Progenitor cell of endocrine pancreas (in vitro differentiated cells): ENCODE results near the gene MYH15. TPM values are rescaled to one million over a fixed set of nuclear protein-coding genes. Genes with fewer than 3 reads are reported as not detected.

Source experiments
- DNase-seq: peaks from one replicate; pipeline ENCODE4 v3.0.0; 2021; ENCODE audit warnings: low spot score; ENCODE audit not compliant: unreplicated experiment
- H3K27ac Mint-ChIP-seq: 2 replicates; pipeline ENCODE4 v1.8.0; 2021; ENCODE audit warnings: mild to moderate bottlenecking, moderate library complexity, mixed read lengths
- H3K27me3 Mint-ChIP-seq: 2 replicates; pipeline ENCODE4 v1.8.0; 2021; ENCODE audit warnings: mixed read lengths
- H3K36me3 Mint-ChIP-seq: 2 replicates; pipeline ENCODE4 v1.8.0; 2022; ENCODE audit warnings: mixed read lengths; ENCODE audit not compliant: insufficient read depth
- H3K4me1 Mint-ChIP-seq: 2 replicates; pipeline ENCODE4 v1.8.0; 2021; ENCODE audit warnings: low read depth, mixed read lengths
- H3K4me3 Mint-ChIP-seq: 2 replicates; pipeline ENCODE4 v1.8.0; 2021; ENCODE audit warnings: low read depth, mild to moderate bottlenecking, moderate library complexity, mixed read lengths
- H3K9me3 Mint-ChIP-seq: 2 replicates; pipeline ENCODE4 v1.8.0; 2021; ENCODE audit warnings: low read depth, mixed read lengths
- CTCF ChIP-seq: fragments of 200-600 bp; sonication (generic); IDR thresholded peaks from one replicate; pipeline ENCODE4 v1.5.0; 2021; ENCODE audit warnings: antibody characterized with exemption, mild to moderate bottlenecking; ENCODE audit not compliant: unreplicated experiment
- total RNA-seq: library from RNA; stranded (reverse); gene quantifications from 2 replicates; pipeline ENCODE4 v1.2.1, GENCODE V29; 2021

MYH15 gene
- total RNA-seq, 1 donor from 2014 or later, result 0.96 TPM

- no peak for TF ChIP-seq CTCF
- no peaks in the 10 kb centered on the region for H3K4me1 Mint-ChIP-seq
- no peak overlapping the region for H3K4me3 Mint-ChIP-seq
- DNase-seq, result no peak
- peaks cover 4% of the 10 kb centered on the region for H3K36me3 Mint-ChIP-seq
- no peak overlapping the region for H3K27ac Mint-ChIP-seq
- H3K27me3 Mint-ChIP-seq, result no peaks in the 10 kb centered on the region
- H3K9me3 Mint-ChIP-seq, result peaks cover 4% of the 10 kb centered on the region
Measured at GRCh38 chr3:108428586-108428985, 81.8 kb downstream of the MYH15 start.

DNA sequence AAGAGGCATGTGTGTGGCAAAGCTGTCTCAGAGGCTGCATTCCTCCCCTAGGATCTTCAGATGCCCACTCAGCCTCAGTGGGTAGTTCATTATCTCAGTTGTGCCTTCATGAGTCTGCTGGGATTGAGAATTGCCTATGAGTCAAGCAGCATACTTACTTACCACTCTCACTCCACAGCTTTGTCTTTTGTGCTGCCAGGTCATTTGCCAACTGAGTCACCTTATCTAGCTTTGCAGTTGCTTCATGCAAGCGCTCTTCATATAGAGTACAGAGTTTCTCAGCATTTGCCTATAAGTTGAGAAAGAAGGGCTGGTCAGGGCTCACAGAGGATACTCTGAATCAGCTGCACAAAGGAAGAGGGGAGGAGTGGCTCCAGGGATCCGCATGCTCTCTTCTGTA is 89.5 kb downstream of the MYH15 start:
- H3K36me3 Mint-ChIP-seq, result no peaks in the 10 kb centered on the region
- no peaks in the 10 kb centered on the region for H3K9me3 Mint-ChIP-seq
- no peak for TF ChIP-seq CTCF
- H3K27ac Mint-ChIP-seq, result no peak overlapping the region
- H3K4me1 Mint-ChIP-seq, result no peaks in the 10 kb centered on the region
- no peak overlapping the region for H3K4me3 Mint-ChIP-seq
- H3K27me3 Mint-ChIP-seq, result no peaks in the 10 kb centered on the region
- DNase-seq, result no peak

GRCh38 chr3:108416111-108416869 is 94.1 kb downstream of the MYH15 start:
- H3K27ac Mint-ChIP-seq, result no peak overlapping the region
- peaks cover 1% of the 10 kb centered on the region for H3K9me3 Mint-ChIP-seq
- peaks cover 9% of the 10 kb centered on the region for H3K4me1 Mint-ChIP-seq
- no peak overlapping the region for H3K4me3 Mint-ChIP-seq
- H3K36me3 Mint-ChIP-seq, result peaks cover under 1% of the 10 kb centered on the region
- DNase-seq, result no peak
- H3K27me3 Mint-ChIP-seq, result no peaks in the 10 kb centered on the region
- TF ChIP-seq CTCF, result no peak

GRCh38 chr3:108415661-108416060 is 94.7 kb downstream of the MYH15 start:
- Mint-ChIP-seq H3K36me3 (peaks cover 1% of the 10 kb centered on the region), H3K4me1 (peaks cover 9% of the 10 kb centered on the region), H3K9me3 (peaks cover 2% of the 10 kb centered on the region), H3K27ac (no peak overlapping the region), H3K27me3 (no peaks in the 10 kb centered on the region), H3K4me3 (no peak overlapping the region)
- no peak for DNase-seq
- TF ChIP-seq CTCF, result no peak

GRCh38 chr3:108414007-108414406 is 96.4 kb downstream of the MYH15 start:
- Mint-ChIP-seq H3K27ac (no peak overlapping the region), H3K36me3 (peaks cover 1% of the 10 kb centered on the region), H3K27me3 (no peaks in the 10 kb centered on the region), H3K9me3 (peaks cover 2% of the 10 kb centered on the region), H3K4me3 (no peak overlapping the region), H3K4me1 (peaks cover 9% of the 10 kb centered on the region)
- no peak for DNase-seq
- no peak for TF ChIP-seq CTCF
